GM18505 (cell line): ENCODE measurements around the gene LXN.
"Not testable (repeated sequence)": the region's sequence is repeated elsewhere in the genome, so short reads cannot be mapped to it uniquely, and the experiment has no call there.

Source experiments
- ATAC-seq: cut with Tn5 transposase; IDR thresholded peaks from one replicate; pipeline ENCODE4 v1.9.1; 2021; ENCODE audit not compliant: unreplicated experiment
- POLR2A ChIP-seq: IDR thresholded peaks from 4 replicates; pipeline ENCODE4 v1.6.1; 2011; ENCODE audit warnings: borderline replicate concordance; ENCODE audit not compliant: insufficient read depth, insufficient read length; ENCODE audit errors: extremely low read depth

Gene LXN

GRCh38 chr3:158700559-158700958 lies 28.1 kb upstream of the LXN start:
- TF ChIP-seq POLR2A: no peak
- ATAC-seq: no peak

GRCh38 chr3:158696618-158697017 lies 24.2 kb upstream of the LXN start:
- TF ChIP-seq POLR2A: no peak
- ATAC-seq: no peak

- ATAC-seq: not testable (repeated sequence)
Measured at GRCh38 chr3:158693866-158694456, 21.5 kb upstream of the LXN start.

GRCh38 chr3:158685159-158685558 lies 12.7 kb upstream of the LXN start:
- no peak for TF ChIP-seq POLR2A
- ATAC-seq: no peak

- no peak for TF ChIP-seq POLR2A
Measured at GRCh38 chr3:158683230-158683962, 10.9 kb upstream of the LXN start.

GRCh38 chr3:158680861-158681260 lies 8.4 kb upstream of the LXN start:
- no peak for TF ChIP-seq POLR2A
- ATAC-seq: no peak

More at GRCh38 chr3:158683230-158683962, 10.9 kb upstream of the LXN start:
- ATAC-seq: no peak

- no peak for ATAC-seq
- TF ChIP-seq POLR2A: no peak
Measured at GRCh38 chr3:158679547-158680000, 7.1 kb upstream of the LXN start.

GRCh38 chr3:158678687-158679086 lies 6.2 kb upstream of the LXN start:
- ATAC-seq: no peak
- TF ChIP-seq POLR2A: no peak

GRCh38 chr3:158671821-158672214 lies 630 bp downstream of the LXN start:
- TF ChIP-seq POLR2A: no peak
- no peak for ATAC-seq

GRCh38 chr3:158668506-158668905 lies 3.9 kb downstream of the LXN start:
- TF ChIP-seq POLR2A: no peak
- ATAC-seq: no peak

- ATAC-seq: no peak
- no peak for TF ChIP-seq POLR2A
Measured at GRCh38 chr3:158666416-158666815, 6.0 kb downstream of the LXN start.

- TF ChIP-seq POLR2A: no peak
- ATAC-seq: no peak
Measured at GRCh38 chr3:158663832-158664231, 8.6 kb downstream of the LXN start.

GRCh38 chr3:158663246-158663645 lies 9.2 kb downstream of the LXN start:
- ATAC-seq: no peak
- no peak for TF ChIP-seq POLR2A

- no peak for ATAC-seq
- no peak for TF ChIP-seq POLR2A
Measured at GRCh38 chr3:158660711-158661110, 11.7 kb downstream of the LXN start.
